Effector CD4-positive, alpha-beta T cell (primary cell): ENCODE data around the gene EFCAB13.
"Not testable (repeated sequence)": the region's sequence is repeated elsewhere in the genome, so short reads cannot be mapped to it uniquely, and the experiment has no call there.

ENCODE experiments used
- DNase-seq: peaks from one replicate; pipeline ENCODE4 v3.0.0-alpha.2; 2020

The EFCAB13 gene

DNA sequence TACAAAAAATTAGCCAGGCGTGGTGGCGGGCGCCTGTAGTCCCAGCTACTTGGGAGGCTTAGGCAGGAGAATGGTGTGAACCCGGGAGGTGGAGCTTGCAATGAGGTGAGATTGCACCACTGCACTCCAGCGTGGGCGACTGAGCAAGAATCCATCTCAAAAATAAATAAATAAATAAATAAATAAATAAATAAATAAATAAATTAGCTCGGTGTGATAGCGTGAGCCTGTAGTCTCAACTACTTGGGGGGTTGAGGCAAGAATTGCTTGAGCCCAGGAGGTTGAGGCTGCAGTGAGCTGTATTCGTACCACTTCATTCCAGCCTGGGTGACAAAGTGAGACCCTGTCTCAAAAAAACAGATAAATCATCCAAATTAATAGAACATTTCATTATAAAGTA, 108.5 kb downstream of the EFCAB13 start:
- DNase-seq: not testable (repeated sequence)

DNA sequence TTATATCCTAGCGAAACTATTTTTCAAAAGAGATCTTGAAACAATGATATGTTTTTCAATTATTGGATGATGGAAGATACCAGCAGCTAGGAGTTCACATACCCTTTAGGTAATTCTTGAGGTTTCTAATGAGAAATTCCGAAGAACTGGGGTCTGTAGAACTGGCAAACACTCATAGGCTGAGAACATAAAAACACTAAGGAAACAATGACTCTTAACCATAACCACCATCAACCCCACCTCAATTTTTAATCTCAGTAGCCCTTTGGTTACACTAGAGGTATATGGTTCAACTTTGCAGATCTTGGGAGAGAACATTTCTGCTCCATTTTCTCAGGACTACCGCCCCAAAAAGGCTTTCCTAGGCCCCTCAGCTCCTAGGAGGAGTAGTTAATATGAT, 141.4 kb downstream of the EFCAB13 start:
- DNase-seq: no peak

DNA sequence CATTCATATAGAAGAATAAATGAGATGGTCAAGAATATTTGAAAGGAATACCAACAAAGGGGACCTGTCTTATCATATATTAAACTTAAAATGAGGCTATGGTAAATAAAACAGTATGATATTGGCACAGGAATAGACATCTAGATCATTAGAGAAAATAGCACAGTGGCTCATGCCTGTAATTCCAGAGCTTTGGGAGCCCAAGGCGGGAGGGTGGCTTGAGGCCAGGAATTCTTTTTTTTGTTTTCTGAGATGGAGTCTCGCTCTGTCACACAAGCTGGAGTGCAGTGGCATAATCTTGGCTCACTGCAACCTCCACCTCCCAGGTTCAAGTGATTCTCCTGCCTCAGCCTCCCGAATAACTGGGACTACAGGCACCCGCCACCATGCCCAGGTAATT, 143.2 kb downstream of the EFCAB13 start:
- DNase-seq: not testable (repeated sequence)

DNA sequence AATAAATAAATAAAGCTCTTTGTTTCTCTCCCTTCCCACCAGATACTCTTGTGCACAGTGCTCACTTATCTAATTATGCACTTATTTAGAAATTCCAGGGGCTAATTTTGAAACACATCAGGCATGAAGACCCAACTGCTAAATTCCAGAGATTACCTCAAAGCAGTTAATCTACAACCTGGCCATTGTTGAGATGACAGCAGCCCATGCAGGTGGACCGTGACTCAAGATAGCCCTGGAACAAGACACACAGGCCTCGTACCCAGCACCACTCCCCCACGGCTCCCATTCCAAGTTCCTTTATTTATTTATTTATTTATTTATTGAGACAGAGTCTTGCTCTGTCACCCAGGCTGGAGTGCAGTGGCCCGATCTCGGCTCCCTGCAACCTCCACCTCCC, 147.1 kb downstream of the EFCAB13 start:
- DNase-seq: no peak

DNA sequence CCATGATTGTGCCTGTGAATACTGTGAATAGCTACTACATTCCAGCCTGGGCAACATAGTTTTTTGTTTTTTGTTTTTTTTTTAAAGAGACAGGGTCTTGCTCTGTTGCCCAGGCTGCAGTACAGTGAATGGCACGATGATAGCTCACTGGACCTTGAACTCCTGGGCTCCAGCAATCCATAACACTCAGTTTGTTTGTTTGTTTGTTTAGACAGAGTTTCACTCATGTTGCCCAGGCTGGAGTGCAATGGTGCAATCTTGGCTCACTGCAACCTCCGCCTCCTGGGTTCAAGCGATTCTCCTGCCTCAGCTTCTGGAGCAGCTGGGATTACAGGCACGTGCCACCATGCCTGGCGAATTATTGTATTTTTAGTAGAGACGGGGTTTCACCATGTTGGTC, 148.3 kb downstream of the EFCAB13 start:
- not testable (repeated sequence) for DNase-seq
